Right lobe of liver (tissue), 4 donors: ENCODE data around the gene ATF7IP.

Experiments used
- CTCF ChIP-seq, 4 donors: fragments of 200-600 bp in 3 of 4; fragments of 450-650 bp in 1 of 4; IDR thresholded peaks; one replicate each; pipeline versions ENCODE4 v1.5.1 to v1.8.0; 2016 to 2022; ENCODE audit warnings: antibody characterized with exemption in 4 of 4, mild to moderate bottlenecking in 2 of 4
- POLR2A ChIP-seq: fragments of 450-650 bp; IDR thresholded peaks from one replicate; pipeline ENCODE4 v1.6.1; 2017; ENCODE audit warnings: antibody characterized with exemption, mild to moderate bottlenecking
- donor health status: DM: no; HTN: no; CAD: no.
- donor health status: DM: no; HTN: no; CAD: no.
- donor health status: DM: no; HTN: yes; CAD: no.

GRCh38 chr12:14422516-14423230, 57.2 kb downstream of the ATF7IP start:
- TF ChIP-seq CTCF (IDR thresholded peaks at IDR 0.05) (no peak), POLR2A (no peak)
